K562 (cell line): ENCODE results near the gene SGSM2. TPM values are rescaled to one million over a fixed set of nuclear protein-coding genes. Genes with fewer than 3 reads are reported as not detected.
A peak's percentile ranks its signal among the peaks of the same experiment; 100 is the strongest.

Experiments
- ATAC-seq: fragments of 200-7000 bp; cut with Tn5 transposase; 3 replicates; pipeline ENCODE4 v1.9.1; 2020; ENCODE audit warnings: moderate library complexity
- BruUV-seq: library from RNA; stranded (reverse); fragments of 400-500 nt; replicated peaks from 2 replicates; lab custom pipeline; 2021; lab: Mats Ljungman, UMichigan
- CTCF ChIA-PET: fragments of 300-600 bp; formaldehyde crosslinking; extraction: SDS; loops from one replicate; lab custom pipeline; 2021; ENCODE audit warnings: low intra/inter-chr PET ratio; lab: Yijun Ruan, JAX
- POLR2A ChIA-PET: fragments of 300-600, 350-650 bp; sonication (Branson Sonifier 250); formaldehyde crosslinking; extraction: SDS; loops from one replicate; lab custom pipeline; 2021; ENCODE audit warnings: antibody characterized with exemption, inconsistent platforms; lab: Yijun Ruan, JAX
- DNase-seq, 4 experiments: peaks; one replicate each; pipeline versions ENCODE4 v3.0.0 to v3.0.0-alpha.2; 2011 to 2018; ENCODE audit warnings: low spot score in 3 of 4, mixed read lengths in 3 of 4; ENCODE audit errors: extremely low read depth in 1 of 4
- FAIRE-seq: peaks from 2 replicates; lab custom pipeline; 2011; peaks lifted over from hg19 to GRCh38; lab: Jason Lieb, UNC
- H2AFZ ChIP-seq: 2 replicates; pipeline ENCODE4 v1.6.0; 2011; ENCODE audit warnings: low read depth, low read length, control low read depth, inconsistent platforms
- H3K27ac ChIP-seq: fragments of 200-600 bp; 3 replicates; pipeline ENCODE4 v1.8.0; 2011; ENCODE audit warnings: low read depth, mild to moderate bottlenecking, control low read depth, inconsistent platforms, low read length, moderate library complexity, mixed read lengths; ENCODE audit errors: extremely low read depth
- H3K27me3 ChIP-seq, 2 experiments: fragments of 300-600 bp in 1 of 2; 2 replicates in 1 of 2; 3 replicates in 1 of 2; pipeline versions ENCODE4 v1.6.0 to v1.8.0; 2011; ENCODE audit warnings: inconsistent platforms in 2 of 2, low read length in 2 of 2, mild to moderate bottlenecking in 1 of 2, mixed read lengths in 1 of 2, moderate library complexity in 1 of 2; ENCODE audit not compliant: control insufficient read depth in 2 of 2, insufficient read depth in 2 of 2
- H3K36me3 ChIP-seq: fragments of 300-600 bp; 3 replicates; pipeline ENCODE4 v1.8.0; 2011; ENCODE audit warnings: mild to moderate bottlenecking, low read length, inconsistent platforms; ENCODE audit not compliant: control insufficient read depth, insufficient read depth
- H3K4me1 ChIP-seq, 2 experiments: fragments of 200-600 bp in 1 of 2; replicated peaks in 1 of 2; 2 replicates in 1 of 2; 3 replicates in 1 of 2; pipeline versions ENCODE4 v1.5.1 to v1.8.0; 2011; ENCODE audit warnings: inconsistent platforms in 2 of 2, low read length in 2 of 2, mild to moderate bottlenecking in 1 of 2, mixed read lengths in 1 of 2, moderate library complexity in 1 of 2; ENCODE audit not compliant: control insufficient read depth in 2 of 2, insufficient read depth in 2 of 2
- H3K4me2 ChIP-seq: 2 replicates; pipeline ENCODE4 v1.6.1; 2011; ENCODE audit warnings: low read length, control low read depth, inconsistent platforms, mixed read lengths; ENCODE audit not compliant: insufficient read depth
- H3K4me3 ChIP-seq: fragments of 200-600 bp; sonication (generic), shearing (Covaris generic); 2 replicates; pipeline ENCODE4 v1.5.1; 2016; ENCODE audit warnings: control low read depth, inconsistent platforms
- H3K79me2 ChIP-seq: fragments of 200-600 bp; 3 replicates; pipeline ENCODE4 v1.8.0; 2011; ENCODE audit warnings: low read length, inconsistent platforms; ENCODE audit not compliant: control insufficient read depth, insufficient read depth
- H3K9ac ChIP-seq, 2 experiments: 2 replicates each; pipeline versions ENCODE4 v1.6.0 to v1.6.1; 2011; ENCODE audit warnings: low read depth in 2 of 2, low read length in 2 of 2, control low read depth in 1 of 2, inconsistent platforms in 1 of 2, mild to moderate bottlenecking in 1 of 2, mixed read lengths in 1 of 2; ENCODE audit not compliant: insufficient read depth in 1 of 2
- H3K9me1 ChIP-seq: one replicate; pipeline ENCODE4 v1.6.0; 2011; ENCODE audit warnings: inconsistent platforms, mild to moderate bottlenecking, low read length, moderate library complexity; ENCODE audit not compliant: control insufficient read depth, insufficient read depth
- H3K9me3 ChIP-seq: replicated peaks from 2 replicates; pipeline ENCODE4 v1.5.1; 2011; ENCODE audit warnings: low read depth, low read length, inconsistent platforms; ENCODE audit not compliant: control insufficient read depth, insufficient read depth
- H4K20me1 ChIP-seq: replicated peaks from 2 replicates; pipeline ENCODE4 v1.6.1; 2011; ENCODE audit warnings: low read length, inconsistent platforms, mixed read lengths; ENCODE audit not compliant: control insufficient read depth, insufficient read depth
- BMI1 ChIP-seq: fragments of 150-350 bp; IDR thresholded peaks from 2 replicates; pipeline ENCODE4 v1.6.1; 2014; ENCODE audit warnings: low read length
- CBFB ChIP-seq: sonication (generic); formaldehyde crosslinking; IDR thresholded peaks from 2 replicates; pipeline ENCODE4 v1.4.0; 2020; ENCODE audit warnings: mild to moderate bottlenecking, missing genetic modification reagents
- CCNT2 ChIP-seq: IDR thresholded peaks from 2 replicates; pipeline ENCODE4 v1.6.1; 2011; ENCODE audit warnings: borderline replicate concordance, low read depth, mild to moderate bottlenecking, moderate library complexity, mixed read lengths, low read length; ENCODE audit not compliant: insufficient read length; ENCODE audit errors: extremely low read depth
- CREB1 ChIP-seq, 2 experiments: sonication (generic) in 1 of 2; formaldehyde crosslinking in 1 of 2; IDR thresholded peaks; 2 replicates each; pipeline versions ENCODE4 v1.6.1 to v1.8.0; 2012 to 2022; ENCODE audit warnings: inconsistent platforms in 1 of 2, mild to moderate bottlenecking in 1 of 2, missing genetic modification reagents in 1 of 2, moderate library complexity in 1 of 2
- ETV1 ChIP-seq: fragments of 450-650 bp; conservative IDR thresholded peaks from 2 replicates; pipeline ENCODE4 v1.6.1; 2016; ENCODE audit warnings: missing genetic modification characterization, control low read depth, low read depth, missing compliant biosample characterization
- HMG20A ChIP-seq: fragments of 450-650 bp; formaldehyde crosslinking; conservative IDR thresholded peaks from 2 replicates; pipeline ENCODE4 v1.4.0; 2020; ENCODE audit warnings: mild to moderate bottlenecking, mixed read lengths
- HNRNPL ChIP-seq: fragments of 200-400 bp; formaldehyde crosslinking; IDR thresholded peaks from 2 replicates; pipeline ENCODE4 v1.6.1; 2017; ENCODE audit warnings: low read depth, mild to moderate bottlenecking, low read length
- MAFG ChIP-seq: fragments of 450-650 bp; conservative IDR thresholded peaks from 2 replicates; pipeline ENCODE4 v1.6.1; 2016; ENCODE audit warnings: missing genetic modification characterization, missing compliant biosample characterization
- PTBP1 ChIP-seq: fragments of 200-400 bp; formaldehyde crosslinking; IDR thresholded peaks from 2 replicates; pipeline ENCODE4 v1.6.1; 2017; ENCODE audit warnings: low read depth, low read length
- TEAD4 ChIP-seq, 2 experiments: sonication (generic) in 1 of 2; formaldehyde crosslinking in 1 of 2; IDR thresholded peaks; 2 replicates each; pipeline versions ENCODE4 v1.6.1 to v1.8.0; 2012 to 2022; ENCODE audit warnings: borderline replicate concordance in 1 of 2, inconsistent platforms in 1 of 2, low read length in 1 of 2, mild to moderate bottlenecking in 1 of 2, missing genetic modification reagents in 1 of 2
- ZNF707 ChIP-seq: fragments of 250-450 bp; sonication (Bioruptor Pico); conservative IDR thresholded peaks from 2 replicates; pipeline ENCODE4 v1.8.0; 2022; ENCODE audit warnings: inconsistent platforms, mild to moderate bottlenecking, moderate library complexity
- WGBS: fragments of 100-300 bp; shearing (Covaris generic); methylation state at CpG from one replicate; pipeline ENCODE4 v1.1.6; 2016; ENCODE audit warnings: low coverage, mixed read lengths; ENCODE audit not compliant: insufficient coverage; ENCODE audit errors: missing lambda C conversion rate; 5-methylcytosine and 5-hydroxymethylcytosine counted together
- in situ Hi-C: fragments of 300-500 bp; cut with MboI; formaldehyde crosslinking; loops from 4 replicates; pipeline ENCODE4 v1.15.0; 2018; ENCODE audit warnings: inconsistent platforms, mixed read lengths
- intact Hi-C: fragments of 100-400 bp; cut with micrococcal nuclease; formaldehyde crosslinking; loops from 2 replicates; pipeline ENCODE4 v1.14.2; 2022
- polyA plus RNA-seq, 8 experiments: library from polyadenylated mRNA; depleted of rRNA in 4 of 8; stranded (reverse) in 5 of 8; unstranded in 3 of 8; fragments of >200 nt; fragmentation: Nextera tagmentation in 2 of 8; fragmentation: Illumina TruSeq in 1 of 8; extraction: Ambion mirVana in 2 of 8; extraction: Trizol in 1 of 8; gene quantifications; 2 replicates each; pipeline versions ENCODE4 v1.2.1 to v1.2.3, GENCODE V29; 2011 to 2014; ENCODE audit warnings: inconsistent platforms in 1 of 8, missing spikeins in 1 of 8
- total RNA-seq, 7 experiments: library from RNA; depleted of rRNA in 6 of 7; stranded (reverse); fragments of >200 nt in 6 of 7; fragmentation: Illumina TruSeq in 2 of 7; extraction: Trizol in 2 of 7; gene quantifications; 2 replicates each; pipeline versions ENCODE4 v1.2.1 to v1.2.3, GENCODE V29; 2011 to 2021; ENCODE audit warnings: low replicate concordance in 1 of 7
- TF ChIP-seq, protein P1 (sequence below): fragments of 450-650 bp; IDR thresholded peaks from 2 replicates; pipeline ENCODE4 v1.6.1; 2016; ENCODE audit warnings: antibody characterized with exemption
- TF ChIP-seq, protein P2 (sequence below): fragments of 250-450 bp; sonication (Bioruptor Pico); IDR thresholded peaks from 2 replicates; pipeline ENCODE4 v1.8.0; 2021; ENCODE audit warnings: moderate library complexity, mild to moderate bottlenecking, inconsistent platforms

The SGSM2 gene
- total and polyA plus RNA-seq, 9 of the 15 experiments (the other 6 are each of a cell fraction or from before 2014, with no cell fraction given): 0.20 to 26.3 (median 14.8) TPM

DNA sequence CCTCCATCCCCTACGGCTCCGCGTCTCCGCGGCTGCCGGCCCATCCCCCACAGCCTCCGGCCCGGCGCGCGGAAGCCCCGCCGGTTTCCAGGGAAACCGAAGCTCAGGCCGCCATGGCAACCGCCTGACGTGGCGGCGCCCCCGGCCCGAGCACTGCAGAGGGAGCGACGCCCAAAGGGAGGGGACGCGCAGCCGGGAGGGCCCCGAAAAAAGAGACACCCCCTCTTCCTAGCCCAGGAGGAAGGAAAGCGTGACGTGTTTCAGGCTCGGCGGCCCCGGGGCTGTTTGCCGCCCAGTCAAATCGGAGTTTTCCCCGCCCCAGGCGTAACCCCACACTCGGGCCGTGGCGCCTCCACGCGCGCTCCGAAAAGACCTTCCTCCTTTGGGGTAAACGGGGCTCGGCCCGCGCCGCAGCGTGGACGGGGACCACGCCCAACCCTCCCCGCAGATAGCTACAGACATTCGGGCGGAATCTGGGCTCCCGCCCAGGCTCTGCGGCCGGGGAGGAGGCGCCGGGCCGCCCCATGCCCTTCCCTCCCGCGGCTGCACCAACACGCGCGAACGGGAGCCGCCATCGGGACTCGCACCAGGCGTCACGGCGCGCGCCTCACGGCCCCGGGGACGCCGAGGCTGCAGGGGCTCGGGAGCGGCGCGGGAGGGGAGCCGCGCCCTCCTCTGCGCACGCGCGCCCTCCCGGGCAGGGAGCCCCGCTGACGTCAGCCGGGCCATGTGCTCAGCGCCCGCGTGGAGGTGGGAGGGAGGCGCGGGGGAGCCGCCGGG lies 56.1 kb downstream of the SGSM2 start:
- Histone ChIP-seq H3K9me1 (peaks cover 2% of the 10 kb centered on the region), H3K9me3 (no peaks in the 10 kb centered on the region), H3K4me3 (peak overlapping the region; percentile 52), H3K4me1 (peaks cover 41 to 68% of the 10 kb centered on the region in 2 experiments), H3K9ac (peak overlapping the region; percentile 96 to 98), H3K79me2 (peaks cover 68% of the 10 kb centered on the region), H3K27me3 (no peaks in the 10 kb centered on the region), H3K27ac (peak overlapping the region; percentile 99), H4K20me1 (0 out of 2 replicates have a peak, but pooled peaks cover 3% of the 10 kb centered on the region), H2AFZ (peak overlapping the region; percentile 70), H3K4me2 (peak overlapping the region; percentile 82), H3K36me3 (peaks cover 23% of the 10 kb centered on the region; the same call in 2 of the 3 replicates)
- intact Hi-C loops: no loop called here
- ChIA-PET CTCF (interaction anchor here (0.6 kb wide), 1 partner anchor 314 kb away, joined by 3 read pairs; no protein-coding TSS in a partner anchor), POLR2A (interaction anchor here (0.5 to 4.0 kb wide), 9 partner anchors 8 to 311 kb away, joined by 3 to 24 read pairs (median 4); no protein-coding TSS in a partner anchor)
- DNase-seq (peak; percentile 73 to 89 (median 82)), FAIRE-seq (peak; percentile 62), ATAC-seq (peak; percentile 49)
- no TSS peak for BruUV-seq
- in situ Hi-C loops: no loop called here
- WGBS: 3% methylated on average over 31 of the region's 99 CpGs
- TF ChIP-seq ETV1 (tag) (0 out of 2 replicates have a peak, but pooled peaks have one; percentile 13), HNRNPL (peak; percentile 44; the same call in 1 of the 2 replicates), HMG20A (CRISPR knock-in tag) (no peak), PTBP1 (no peak), BMI1 (peak; percentile 77; the same call in 1 of the 2 replicates), CCNT2 (peak; percentile 59), MAFG (tag) (no peak), CREB1 (IDR thresholded peaks at IDR 0.05) (peak; percentile 60; the same call in 1 of the 2 replicates), CREB1 (CRISPR knock-in tag; IDR thresholded peaks at IDR 0.05) (peak; percentile 65), ZNF707 (CRISPR knock-in tag) (no peak), CBFB (CRISPR knock-in tag) (0 out of 2 replicates have a peak, but pooled peaks have one; percentile 40), TEAD4 (IDR thresholded peaks at IDR 0.05; ENCODE audit: low read length) (no peak), TEAD4 (CRISPR knock-in tag; IDR thresholded peaks at IDR 0.05; ENCODE audit: borderline replicate concordance) (no peak)
- TF ChIP-seq, protein P1, sequence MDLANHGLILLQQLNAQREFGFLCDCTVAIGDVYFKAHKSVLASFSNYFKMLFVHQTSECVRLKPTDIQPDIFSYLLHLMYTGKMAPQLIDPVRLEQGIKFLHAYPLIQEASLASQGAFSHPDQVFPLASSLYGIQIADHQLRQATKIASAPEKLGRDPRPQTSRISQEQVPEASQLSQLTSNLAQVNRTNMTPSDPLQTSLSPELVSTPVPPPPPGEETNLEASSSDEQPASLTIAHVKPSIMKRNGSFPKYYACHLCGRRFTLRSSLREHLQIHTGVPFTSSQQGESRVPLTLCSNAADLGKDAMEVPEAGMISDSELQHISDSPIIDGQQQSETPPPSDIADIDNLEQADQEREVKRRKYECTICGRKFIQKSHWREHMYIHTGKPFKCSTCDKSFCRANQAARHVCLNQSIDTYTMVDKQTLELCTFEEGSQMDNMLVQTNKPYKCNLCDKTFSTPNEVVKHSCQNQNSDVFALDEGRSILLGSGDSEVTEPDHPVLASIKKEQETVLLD: peak; percentile 65; the same call in 1 of the 2 replicates
- TF ChIP-seq, protein P2, sequence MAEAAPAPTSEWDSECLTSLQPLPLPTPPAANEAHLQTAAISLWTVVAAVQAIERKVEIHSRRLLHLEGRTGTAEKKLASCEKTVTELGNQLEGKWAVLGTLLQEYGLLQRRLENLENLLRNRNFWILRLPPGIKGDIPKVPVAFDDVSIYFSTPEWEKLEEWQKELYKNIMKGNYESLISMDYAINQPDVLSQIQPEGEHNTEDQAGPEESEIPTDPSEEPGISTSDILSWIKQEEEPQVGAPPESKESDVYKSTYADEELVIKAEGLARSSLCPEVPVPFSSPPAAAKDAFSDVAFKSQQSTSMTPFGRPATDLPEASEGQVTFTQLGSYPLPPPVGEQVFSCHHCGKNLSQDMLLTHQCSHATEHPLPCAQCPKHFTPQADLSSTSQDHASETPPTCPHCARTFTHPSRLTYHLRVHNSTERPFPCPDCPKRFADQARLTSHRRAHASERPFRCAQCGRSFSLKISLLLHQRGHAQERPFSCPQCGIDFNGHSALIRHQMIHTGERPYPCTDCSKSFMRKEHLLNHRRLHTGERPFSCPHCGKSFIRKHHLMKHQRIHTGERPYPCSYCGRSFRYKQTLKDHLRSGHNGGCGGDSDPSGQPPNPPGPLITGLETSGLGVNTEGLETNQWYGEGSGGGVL (CRISPR knock-in tag): no peak
